ENCODE results near the gene VHLL. TPM values are rescaled to one million over a fixed set of nuclear protein-coding genes. Genes with fewer than 3 reads are reported as not detected.

VHLL gene
- total and polyA plus RNA-seq, 4 donors, result 0.32 to 0.50 (median 0.38) TPM; not detected in 1

DNA sequence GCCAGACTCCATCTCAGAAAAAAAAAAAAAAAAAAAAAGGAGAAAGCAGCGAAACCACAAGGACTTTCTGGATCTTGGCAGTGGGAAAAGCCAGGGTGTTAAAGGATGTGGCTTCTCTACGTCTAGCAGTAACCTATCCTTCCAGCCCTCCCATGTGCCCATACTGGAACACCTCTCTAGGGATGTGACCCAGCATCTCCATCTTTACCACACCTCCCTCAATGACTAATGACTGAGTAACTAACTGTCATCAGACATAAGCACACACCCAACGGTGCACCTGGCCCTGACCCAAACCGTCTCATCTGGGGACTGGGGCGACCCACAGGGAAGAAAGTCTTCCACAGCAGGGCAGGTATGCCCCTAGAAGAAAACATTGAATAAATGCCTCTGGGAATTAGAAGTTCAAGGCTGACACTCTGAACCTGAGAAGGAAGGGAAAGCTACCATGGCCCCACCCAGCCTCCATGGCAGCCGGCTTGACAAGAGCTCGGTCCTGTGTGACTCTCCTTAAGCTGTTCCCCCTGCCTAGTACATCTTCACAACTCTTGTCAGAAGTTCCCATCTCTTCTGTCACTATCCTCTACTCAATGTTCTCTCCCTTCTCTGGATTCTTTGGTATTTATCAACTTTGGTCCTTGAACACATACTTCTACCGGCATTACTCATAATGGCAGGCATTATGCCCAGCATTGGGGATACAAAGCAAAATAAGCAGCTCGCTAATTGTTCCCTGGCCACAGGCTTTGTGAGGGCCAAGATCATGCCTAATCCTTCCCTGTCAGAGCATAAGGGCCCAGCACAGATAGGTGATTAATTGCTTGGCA, 36.4 kb downstream of the VHLL start:
- H3K36me3 ChIP-seq (ENCODE audit: control insufficient read depth, insufficient read depth, low read length), result peaks cover 93% of the 10 kb centered on the region
- H3K9me3 ChIP-seq (ENCODE audit: control insufficient read depth, insufficient read depth, low read length), result no peaks in the 10 kb centered on the region
- no peak overlapping the region for H3K27ac ChIP-seq (ENCODE audit: low read depth, low read length)
- H3K4me1 ChIP-seq (ENCODE audit: control insufficient read depth, insufficient read depth, low read length), result peaks cover 12% of the 10 kb centered on the region
- no peak for DNase-seq (ENCODE audit: low read depth in 4 of 6, low spot score in 6 of 6)
- no peaks in the 10 kb centered on the region for H3K27me3 ChIP-seq (ENCODE audit: control insufficient read depth, insufficient read depth, low read length)
- 96% methylated on average over 9 of the region's 9 CpGs for WGBS (ENCODE audit: insufficient coverage)
- no peak overlapping the region for H3K4me3 ChIP-seq (ENCODE audit: low read depth, low read length)

DNA sequence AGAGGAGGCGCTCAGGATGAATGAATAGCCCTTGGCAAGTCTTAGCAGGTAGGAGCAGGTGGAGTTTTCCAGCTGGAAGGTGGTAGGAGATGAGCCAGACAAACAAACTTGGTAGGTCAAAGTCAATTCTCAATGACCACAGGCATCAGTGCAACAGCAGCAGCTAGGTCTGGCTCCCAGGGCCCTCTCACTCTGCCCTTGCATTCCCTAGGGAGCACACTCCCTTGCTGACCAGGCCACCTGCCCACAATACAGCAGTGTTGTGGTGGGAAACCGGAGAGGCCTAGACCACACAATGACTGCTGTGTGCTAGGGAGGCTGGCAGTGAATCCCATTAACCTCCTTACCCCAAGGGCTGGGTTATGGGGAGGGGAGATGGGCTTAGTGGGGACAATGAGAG, 38.2 kb downstream of the VHLL start:
- Histone ChIP-seq H3K4me1 (ENCODE audit: control insufficient read depth, insufficient read depth, low read length) (peaks cover 12% of the 10 kb centered on the region), H3K4me3 (ENCODE audit: low read depth, low read length) (no peak overlapping the region), H3K27me3 (ENCODE audit: control insufficient read depth, insufficient read depth, low read length) (no peaks in the 10 kb centered on the region), H3K27ac (ENCODE audit: low read depth, low read length) (peak overlapping the region; percentile 64), H3K36me3 (ENCODE audit: control insufficient read depth, insufficient read depth, low read length) (peaks cover 92% of the 10 kb centered on the region), H3K9me3 (ENCODE audit: control insufficient read depth, insufficient read depth, low read length) (no peaks in the 10 kb centered on the region)
- DNase-seq (ENCODE audit: low read depth in 4 of 6, low spot score in 6 of 6), result peak in 1 of 6 donors; percentile 44
- WGBS (ENCODE audit: insufficient coverage), result 100% methylated on average over 1 of the region's 2 CpGs

DNA sequence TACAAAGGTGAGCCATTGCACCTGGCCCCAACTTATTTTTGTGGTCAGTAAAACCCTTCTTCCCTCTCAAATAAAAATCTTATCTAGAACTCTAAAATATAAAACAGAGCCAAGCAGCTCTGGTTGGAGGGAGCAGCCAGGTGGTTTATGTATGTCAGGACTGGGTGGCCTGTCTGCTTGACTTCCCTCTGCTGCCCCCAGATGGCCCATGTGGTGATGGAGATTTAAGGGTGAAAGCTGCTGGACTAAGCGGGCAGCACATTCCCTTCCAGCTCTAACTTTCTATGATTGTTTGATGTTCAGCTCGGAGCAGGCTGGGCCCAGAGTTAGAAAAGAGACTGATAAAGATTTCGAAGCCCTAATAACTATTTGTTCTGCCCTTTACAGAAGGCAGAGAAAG, 39.3 kb downstream of the VHLL start:
- H3K9me3 ChIP-seq (ENCODE audit: control insufficient read depth, insufficient read depth, low read length), result no peaks in the 10 kb centered on the region
- no peak overlapping the region for H3K4me3 ChIP-seq (ENCODE audit: low read depth, low read length)
- H3K4me1 ChIP-seq (ENCODE audit: control insufficient read depth, insufficient read depth, low read length), result peaks cover 12% of the 10 kb centered on the region
- no CpG with 5 or more reads among the region's 3 CpGs for WGBS (ENCODE audit: insufficient coverage)
- H3K27me3 ChIP-seq (ENCODE audit: control insufficient read depth, insufficient read depth, low read length), result no peaks in the 10 kb centered on the region
- H3K27ac ChIP-seq (ENCODE audit: low read depth, low read length), result peak overlapping the region; percentile 64
- no peak for DNase-seq (ENCODE audit: low read depth in 4 of 6, low spot score in 6 of 6)
- H3K36me3 ChIP-seq (ENCODE audit: control insufficient read depth, insufficient read depth, low read length), result peaks cover 89% of the 10 kb centered on the region

DNA sequence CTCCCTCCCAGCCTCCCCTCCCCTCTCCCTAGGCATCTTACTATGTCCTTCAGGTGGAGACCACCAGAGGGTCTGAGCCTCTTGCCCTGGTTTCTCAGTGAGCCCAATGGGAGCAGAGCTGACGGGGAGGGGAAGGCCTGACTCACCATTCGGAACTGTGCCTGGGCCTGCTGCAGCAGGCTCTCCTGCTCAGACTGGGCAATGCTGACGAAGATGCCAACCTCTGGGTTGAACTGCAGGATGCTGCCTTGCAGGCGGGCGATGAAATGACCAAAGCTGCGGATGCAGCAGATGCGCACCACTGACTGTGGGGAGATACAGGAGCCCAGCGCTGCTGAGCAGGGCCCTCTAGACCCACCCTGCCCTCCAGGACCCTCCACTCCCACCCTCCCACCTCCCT, 40.2 kb downstream of the VHLL start:
- no peaks in the 10 kb centered on the region for H3K27me3 ChIP-seq (ENCODE audit: control insufficient read depth, insufficient read depth, low read length)
- no peaks in the 10 kb centered on the region for H3K9me3 ChIP-seq (ENCODE audit: control insufficient read depth, insufficient read depth, low read length)
- 97% methylated on average over 6 of the region's 8 CpGs for WGBS (ENCODE audit: insufficient coverage)
- H3K4me3 ChIP-seq (ENCODE audit: low read depth, low read length), result no peak overlapping the region
- peaks cover 90% of the 10 kb centered on the region for H3K36me3 ChIP-seq (ENCODE audit: control insufficient read depth, insufficient read depth, low read length)
- no peak for DNase-seq (ENCODE audit: low read depth in 4 of 6, low spot score in 6 of 6)
- peaks cover 12% of the 10 kb centered on the region for H3K4me1 ChIP-seq (ENCODE audit: control insufficient read depth, insufficient read depth, low read length)
- H3K27ac ChIP-seq (ENCODE audit: low read depth, low read length), result no peak overlapping the region

DNA sequence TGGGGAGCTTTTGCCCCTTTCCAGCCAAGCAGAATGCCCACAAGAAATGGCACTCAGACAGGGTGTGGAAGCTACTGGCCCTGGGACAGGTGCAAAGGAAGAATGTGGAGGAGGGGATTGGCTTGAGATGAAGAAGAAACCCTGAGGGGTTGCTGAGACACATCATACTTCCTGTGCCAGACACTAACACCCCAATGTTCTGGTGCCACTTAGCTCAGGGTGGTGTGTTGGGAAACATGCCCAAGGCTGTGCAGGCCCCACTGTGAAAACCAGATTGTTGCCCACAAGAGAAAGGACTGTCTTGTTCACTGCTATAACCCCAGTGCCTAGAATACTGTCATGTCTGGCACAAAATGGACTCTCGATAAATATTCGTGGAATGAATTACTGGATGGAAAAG, 41.4 kb downstream of the VHLL start:
- 83% methylated on average over 1 of the region's 2 CpGs for WGBS (ENCODE audit: insufficient coverage)
- no peaks in the 10 kb centered on the region for H3K9me3 ChIP-seq (ENCODE audit: control insufficient read depth, insufficient read depth, low read length)
- peaks cover 89% of the 10 kb centered on the region for H3K36me3 ChIP-seq (ENCODE audit: control insufficient read depth, insufficient read depth, low read length)
- no peak for DNase-seq (ENCODE audit: low read depth in 4 of 6, low spot score in 6 of 6)
- H3K4me1 ChIP-seq (ENCODE audit: control insufficient read depth, insufficient read depth, low read length), result peaks cover 12% of the 10 kb centered on the region
- H3K27ac ChIP-seq (ENCODE audit: low read depth, low read length), result no peak overlapping the region
- H3K4me3 ChIP-seq (ENCODE audit: low read depth, low read length), result no peak overlapping the region
- H3K27me3 ChIP-seq (ENCODE audit: control insufficient read depth, insufficient read depth, low read length), result no peaks in the 10 kb centered on the region

DNA sequence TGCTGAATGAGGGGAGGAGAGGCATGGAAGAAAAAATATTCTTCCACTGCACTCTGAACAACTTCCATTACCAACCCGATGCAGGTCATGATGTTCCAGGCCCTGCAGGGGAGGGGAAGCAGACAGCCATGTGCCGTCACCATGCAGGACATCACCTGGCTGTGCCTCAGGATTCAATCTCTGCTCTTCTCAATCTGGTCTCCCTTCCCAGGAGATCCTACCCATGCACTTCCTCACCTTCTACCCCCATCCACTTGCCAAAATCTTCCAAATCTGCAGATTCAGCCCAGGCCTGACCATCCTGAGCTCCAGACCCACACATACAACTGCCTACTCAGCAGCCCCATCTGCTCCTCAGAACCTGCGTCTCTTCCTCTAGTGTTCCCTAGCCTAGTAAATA, 45.5 kb downstream of the VHLL start:
- Histone ChIP-seq H3K4me3 (ENCODE audit: low read depth, low read length) (no peak overlapping the region), H3K27ac (ENCODE audit: low read depth, low read length) (no peak overlapping the region), H3K9me3 (ENCODE audit: control insufficient read depth, insufficient read depth, low read length) (no peaks in the 10 kb centered on the region), H3K36me3 (ENCODE audit: control insufficient read depth, insufficient read depth, low read length) (peaks cover 90% of the 10 kb centered on the region), H3K4me1 (ENCODE audit: control insufficient read depth, insufficient read depth, low read length) (peaks cover 35% of the 10 kb centered on the region), H3K27me3 (ENCODE audit: control insufficient read depth, insufficient read depth, low read length) (no peaks in the 10 kb centered on the region)
- no peak for DNase-seq (ENCODE audit: low read depth in 4 of 6, low spot score in 6 of 6)
- 97% methylated on average over 3 of the region's 3 CpGs for WGBS (ENCODE audit: insufficient coverage)

DNA sequence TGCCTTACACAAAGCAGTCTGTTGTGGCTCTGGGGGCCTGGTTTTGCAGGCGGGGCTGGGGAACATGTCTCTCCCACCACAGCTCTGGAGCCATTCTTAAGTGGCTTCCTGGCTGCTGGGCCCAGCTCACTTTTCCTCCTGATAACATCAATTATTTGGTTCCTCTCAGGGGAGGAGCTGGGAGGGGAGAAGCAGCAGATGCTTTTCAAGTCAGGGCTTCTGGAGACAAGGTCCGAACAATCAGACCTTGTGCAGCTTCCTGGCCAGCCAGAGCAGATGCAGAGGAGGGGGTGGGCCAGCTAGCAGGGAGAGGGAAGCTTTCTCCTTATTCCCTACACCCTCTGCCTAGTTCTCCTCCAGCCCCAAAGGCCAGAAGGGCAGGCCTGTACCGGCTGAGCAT, 47.6 kb downstream of the VHLL start:
- Histone ChIP-seq H3K27ac (ENCODE audit: low read depth, low read length) (peak overlapping the region; percentile 54), H3K9me3 (ENCODE audit: control insufficient read depth, insufficient read depth, low read length) (no peaks in the 10 kb centered on the region), H3K36me3 (ENCODE audit: control insufficient read depth, insufficient read depth, low read length) (peaks cover 85% of the 10 kb centered on the region), H3K4me1 (ENCODE audit: control insufficient read depth, insufficient read depth, low read length) (peaks cover 56% of the 10 kb centered on the region), H3K27me3 (ENCODE audit: control insufficient read depth, insufficient read depth, low read length) (no peaks in the 10 kb centered on the region), H3K4me3 (ENCODE audit: low read depth, low read length) (no peak overlapping the region)
- DNase-seq (ENCODE audit: low read depth in 4 of 6, low spot score in 6 of 6), result peak in 2 of 6 donors; percentile 38 to 59
- WGBS (ENCODE audit: insufficient coverage), result 63% methylated on average over 1 of the region's 3 CpGs

DNA sequence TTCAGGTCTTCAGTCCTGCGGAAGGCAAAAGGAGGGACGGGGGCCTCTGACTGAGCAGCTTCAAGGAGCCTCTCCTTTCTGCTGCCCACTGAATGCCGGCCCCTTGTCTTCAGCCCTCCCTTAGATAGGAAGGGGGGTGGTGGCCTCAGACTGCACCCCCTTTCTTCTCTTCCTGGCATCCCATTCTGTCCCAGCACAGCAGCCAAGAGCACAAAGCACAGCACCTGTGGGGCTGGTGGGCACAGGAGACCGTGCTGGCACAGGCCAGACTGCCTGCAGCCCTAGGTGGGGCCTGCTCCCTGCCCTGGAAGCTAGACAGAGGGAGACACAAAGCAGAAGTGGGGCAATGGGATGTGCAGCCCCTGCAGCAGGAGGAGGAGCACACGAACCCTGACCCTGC, 49.5 kb downstream of the VHLL start:
- Histone ChIP-seq H3K4me1 (ENCODE audit: control insufficient read depth, insufficient read depth, low read length) (peaks cover 75% of the 10 kb centered on the region), H3K27ac (ENCODE audit: low read depth, low read length) (peak overlapping the region; percentile 96), H3K36me3 (ENCODE audit: control insufficient read depth, insufficient read depth, low read length) (peaks cover 82% of the 10 kb centered on the region), H3K9me3 (ENCODE audit: control insufficient read depth, insufficient read depth, low read length) (no peaks in the 10 kb centered on the region), H3K27me3 (ENCODE audit: control insufficient read depth, insufficient read depth, low read length) (peaks cover 6% of the 10 kb centered on the region), H3K4me3 (ENCODE audit: low read depth, low read length) (no peak overlapping the region)
- 44% methylated on average over 3 of the region's 5 CpGs for WGBS (ENCODE audit: insufficient coverage)
- DNase-seq (ENCODE audit: low read depth in 4 of 6, low spot score in 6 of 6), result no peak
